A172 (cell line): Measurements from ENCODE around the gene SYCN. TPM values are rescaled to one million over a fixed set of nuclear protein-coding genes. Genes with fewer than 3 reads are reported as not detected.
A peak's percentile ranks its signal among the peaks of the same experiment; 100 is the strongest.
"Not testable (repeated sequence)": the region's sequence is repeated elsewhere in the genome, so short reads cannot be mapped to it uniquely, and the experiment has no call there.

Experiments used
- DNase-seq: peaks from one replicate; pipeline ENCODE4 v3.0.0-alpha.2; 2015; ENCODE audit warnings: low spot score
- total RNA-seq: library from RNA; depleted of rRNA; stranded (reverse); fragments of >200 nt; shearing (Covaris generic); gene quantifications from 2 replicates; pipeline ENCODE4 v1.2.3, GENCODE V29; 2014

Gene SYCN
- total RNA-seq, 1 experiment from 2014 or later: not detected

GRCh38 chr19:39224910-39225309 is 20.8 kb upstream of the SYCN start:
- no peak for DNase-seq

GRCh38 chr19:39223703-39224279 is 19.7 kb upstream of the SYCN start:
- peak; percentile 57 for DNase-seq

DNA sequence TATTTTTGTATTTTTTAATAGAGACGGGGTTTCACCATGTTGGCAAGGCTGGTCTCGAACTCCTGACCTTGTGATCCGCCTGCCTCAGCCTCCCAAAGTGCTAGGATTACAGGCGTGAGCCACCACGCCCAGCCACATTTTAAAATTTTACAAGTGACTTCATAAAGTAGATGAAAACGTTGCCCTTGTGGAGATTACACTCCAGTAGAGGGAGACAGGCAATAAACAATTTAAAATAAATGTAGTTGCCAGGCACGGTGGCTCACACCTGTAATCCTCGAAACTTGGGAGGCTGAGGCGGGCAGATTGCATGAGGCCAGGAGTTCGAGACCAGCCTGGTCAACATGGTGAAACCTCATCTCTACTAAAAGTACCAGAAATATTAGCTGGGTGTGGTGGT is 15.0 kb upstream of the SYCN start:
- DNase-seq: not testable (repeated sequence)

- no peak for DNase-seq
These were observed 14.4 kb upstream of the SYCN start for GRCh38 chr19:39218230-39219007.

GRCh38 chr19:39217094-39217493 is 13.0 kb upstream of the SYCN start:
- no peak for DNase-seq

GRCh38 chr19:39215323-39215722 is 11.3 kb upstream of the SYCN start:
- DNase-seq: not testable (repeated sequence)

DNA sequence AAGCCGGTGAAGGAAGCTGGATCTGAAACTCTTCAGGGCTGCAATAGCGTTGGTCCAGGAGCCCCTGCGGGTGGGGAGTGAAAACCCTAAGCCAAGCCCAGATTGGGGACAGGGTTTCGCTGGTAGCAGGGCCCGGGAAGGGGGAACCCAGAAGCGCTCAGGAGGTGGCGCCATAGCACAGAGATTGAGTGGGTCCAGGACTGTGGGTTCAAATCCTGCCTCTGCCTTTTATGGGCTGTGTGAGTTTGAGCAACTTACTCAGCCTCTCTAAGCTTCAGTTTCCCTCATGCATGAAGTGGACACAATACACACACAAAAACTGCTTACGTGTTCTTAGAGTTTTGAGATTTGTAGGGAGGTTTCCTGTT is 8.3 kb upstream of the SYCN start:
- DNase-seq: peak; percentile 28

- peak; percentile 38 for DNase-seq
These were observed 7.8 kb upstream of the SYCN start for GRCh38 chr19:39211731-39212374.

DNA sequence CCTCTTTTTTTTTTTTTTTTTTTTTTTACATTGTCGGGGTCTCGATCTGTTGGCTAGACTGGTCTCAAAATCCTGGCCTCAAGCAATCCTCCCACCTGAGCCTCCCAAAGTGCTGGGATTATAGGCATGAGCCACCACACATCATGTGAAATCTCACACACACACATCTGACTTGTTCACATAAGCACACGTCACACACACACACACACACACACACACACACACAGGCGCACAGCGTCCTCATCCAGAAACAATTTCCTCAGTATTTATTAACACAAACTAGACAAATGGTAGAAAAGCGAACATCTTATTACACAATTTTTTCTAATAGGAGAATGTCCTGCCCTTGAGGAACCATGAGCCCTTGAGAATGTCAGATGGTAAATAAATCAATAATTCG is 5.1 kb upstream of the SYCN start:
- DNase-seq: no peak

DNA sequence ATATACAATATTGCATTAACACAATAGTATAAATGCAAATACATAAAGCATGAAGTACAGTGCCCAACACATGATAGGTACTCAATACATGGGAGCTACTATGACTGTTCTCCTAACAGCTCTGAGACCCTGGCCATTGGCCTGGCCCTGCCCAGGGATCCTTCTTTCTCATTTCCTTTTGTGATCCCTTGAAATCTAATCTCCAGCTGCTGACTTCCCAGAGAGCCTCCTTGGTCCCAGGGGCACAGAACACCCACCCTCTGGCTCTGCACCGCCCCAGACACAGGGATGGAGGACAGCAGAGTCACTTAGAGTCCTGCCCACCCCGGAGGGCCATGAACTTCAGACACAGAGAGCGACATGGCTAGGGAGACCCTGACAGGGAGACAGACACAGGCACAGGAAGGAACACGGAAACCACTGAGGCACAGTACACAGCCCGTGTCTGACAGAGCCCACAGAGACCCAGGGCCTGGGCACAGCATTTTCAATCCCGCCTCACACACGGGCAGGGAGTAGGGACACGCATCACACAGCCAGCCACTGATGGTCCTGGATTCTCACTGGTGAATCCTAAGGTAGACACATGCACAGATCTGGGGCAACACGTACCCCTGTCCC is 4.2 kb upstream of the SYCN start:
- no peak for DNase-seq

DNA sequence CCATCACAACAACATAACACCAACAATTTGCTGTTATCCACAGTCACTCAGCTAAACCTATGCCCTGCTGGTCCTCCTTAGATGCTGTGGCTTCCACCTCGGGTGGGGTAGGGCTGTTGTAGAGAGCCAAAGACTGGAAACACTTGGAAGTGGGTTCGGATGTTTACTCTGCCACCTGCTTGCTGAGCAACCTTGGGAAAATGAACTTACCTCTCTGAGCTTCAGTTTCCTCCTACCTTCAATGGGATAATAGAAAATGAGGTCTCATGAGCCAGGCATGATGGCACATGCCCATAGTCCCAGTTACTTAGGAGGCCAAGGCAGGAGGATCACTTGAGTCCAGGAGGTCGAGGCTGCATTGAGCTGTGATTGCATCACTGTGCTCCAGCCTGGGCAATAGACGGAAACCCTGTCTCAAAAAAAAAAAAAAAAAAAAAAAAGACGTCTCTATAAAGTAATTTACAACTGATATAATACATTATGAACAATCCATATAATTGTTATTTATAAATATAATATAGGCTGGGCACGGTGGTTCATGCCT is 3.3 kb upstream of the SYCN start:
- DNase-seq: no peak

- DNase-seq: no peak
These were observed 2.1 kb upstream of the SYCN start for GRCh38 chr19:39206122-39206521.

GRCh38 chr19:39205449-39205764 is 1.3 kb upstream of the SYCN start:
- DNase-seq: no peak

- DNase-seq: no peak
These were observed 1.1 kb downstream of the SYCN start for GRCh38 chr19:39202998-39203355.

DNA sequence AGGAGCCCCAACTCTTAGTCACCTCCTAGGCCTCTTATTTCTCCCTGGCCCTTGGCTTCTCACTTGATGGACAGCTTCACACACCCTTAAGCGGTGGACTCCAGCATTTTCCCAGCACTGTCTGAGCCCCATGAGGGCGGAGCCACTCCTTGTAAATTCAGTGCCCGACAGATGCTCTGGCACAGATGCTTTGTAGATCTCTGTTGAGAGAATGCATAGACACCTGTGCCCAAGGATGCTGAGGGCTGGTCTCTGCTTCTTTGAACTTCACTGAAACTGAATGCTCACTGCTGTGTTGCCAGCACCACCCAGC is 3.3 kb downstream of the SYCN start:
- no peak for DNase-seq

- DNase-seq: no peak
These were observed 3.8 kb downstream of the SYCN start for GRCh38 chr19:39200066-39200802.

GRCh38 chr19:39199025-39199424 is 5.0 kb downstream of the SYCN start:
- no peak for DNase-seq

- no peak for DNase-seq
These were observed 6.3 kb downstream of the SYCN start for GRCh38 chr19:39197808-39198207.

GRCh38 chr19:39196860-39197562 is 7.1 kb downstream of the SYCN start, which contains the start of gene NCCRP1:
TSS of gene NCCRP1 (plus strand) at chr19:39196964. CDS start at chr19:39196983, 19 bp downstream.
- DNase-seq: no peak

- DNase-seq: no peak
These were observed 7.7 kb downstream of the SYCN start for GRCh38 chr19:39196320-39196719.

DNA sequence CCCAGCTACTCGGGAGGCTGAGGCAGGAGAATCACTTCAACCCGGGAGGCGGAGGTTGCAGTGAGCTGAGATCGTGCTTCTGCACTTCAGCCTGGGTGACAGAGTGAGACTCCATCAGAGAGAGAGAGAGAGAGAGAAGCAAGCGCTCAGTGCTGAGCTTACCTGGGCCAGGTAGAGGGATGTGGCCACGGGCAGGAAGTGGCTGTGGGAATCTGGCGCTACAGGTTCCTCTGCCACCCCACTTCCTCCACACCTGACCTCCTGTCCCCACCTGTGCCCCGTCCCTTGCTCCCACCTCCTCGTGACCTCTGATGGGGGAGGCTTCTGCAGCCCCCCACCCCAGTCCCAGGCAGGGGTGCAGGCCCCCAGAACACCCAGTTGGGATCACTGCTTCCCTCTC is 8.3 kb downstream of the SYCN start:
- no peak for DNase-seq
